ENCODE data around the gene CAND2. TPM values are rescaled to one million over a fixed set of nuclear protein-coding genes. Genes with fewer than 3 reads are reported as not detected.

Gene CAND2
- 0.91 and 1.1 TPM in 2 replicates for total RNA-seq (2014; rRNA removed; shearing (Covaris generic))

GRCh38 chr3:12796171-12797123 is at the start of gene CAND2:
TSS of gene CAND2 (plus strand) at chr3:12796680. CDS start at chr3:12796721, 41 bp downstream.

GRCh38 chr3:12759097-12759679 is 37.3 kb upstream of the CAND2 start, which contains the start of gene TMEM40:
TSS of gene TMEM40 (minus strand) at chr3:12759259. CDS start at chr3:12749832, 9,427 bp downstream.

GRCh38 chr3:12841149-12841969 is 44.9 kb downstream of the CAND2 start, which contains the start of gene RPL32:
TSS of gene RPL32 (minus strand) at chr3:12841565. CDS start at chr3:12840237, 1,328 bp downstream.

Small RNAs within 50 kb of the gene (small RNA-seq; reads per million reads assigned to genes)
- gene AC034198.1: not detected

Other genes with a start within 250 kb of the CAND2 start
- gene MKRN2, start 239.6 kb upstream of the CAND2 start, total RNA-seq (2014; rRNA removed; shearing (Covaris generic)): 31.3 and 35.2 TPM in 2 replicates
- 80.0 and 90.2 TPM in 2 replicates for gene RAF1, start 132.6 kb upstream of the CAND2 start, total RNA-seq (2014; rRNA removed; shearing (Covaris generic))
- 0.08 TPM in 1 of 2 replicates, not detected in the other for gene TMEM40, start 37.4 kb upstream of the CAND2 start, total RNA-seq (2014; rRNA removed; shearing (Covaris generic))
- gene RPL32, start 44.9 kb downstream of the CAND2 start, total RNA-seq (2014; rRNA removed; shearing (Covaris generic)): 3,004 and 3,265 TPM in 2 replicates